Chondrocyte (in vitro differentiated cells): ENCODE measurements around the gene ITGBL1. TPM values are rescaled to one million over a fixed set of nuclear protein-coding genes. Genes with fewer than 3 reads are reported as not detected.

Experiments
- DNase-seq: peaks from one replicate; pipeline ENCODE4 v3.0.0; 2021; ENCODE audit warnings: mixed read lengths, low spot score
- H3K27ac Mint-ChIP-seq: one replicate; pipeline ENCODE4 v1.8.0; 2021; ENCODE audit warnings: mild to moderate bottlenecking, moderate library complexity, mixed read lengths; ENCODE audit not compliant: unreplicated experiment
- H3K27me3 Mint-ChIP-seq: 2 replicates; pipeline ENCODE4 v1.8.0; 2021; ENCODE audit warnings: low read depth, mixed read lengths
- H3K36me3 Mint-ChIP-seq: 2 replicates; pipeline ENCODE4 v1.8.0; 2021; ENCODE audit warnings: low read depth, mixed read lengths
- H3K4me1 Mint-ChIP-seq: 2 replicates; pipeline ENCODE4 v1.8.0; 2021; ENCODE audit warnings: low read depth, mild to moderate bottlenecking, mixed read lengths
- H3K4me3 Mint-ChIP-seq: one replicate; pipeline ENCODE4 v1.8.0; 2021; ENCODE audit warnings: mild to moderate bottlenecking, moderate library complexity, mixed read lengths; ENCODE audit not compliant: unreplicated experiment
- H3K9me3 Mint-ChIP-seq: 2 replicates; pipeline ENCODE4 v1.8.0; 2021; ENCODE audit warnings: low read depth, mixed read lengths
- CTCF ChIP-seq: fragments of 200-600 bp; sonication (generic); IDR thresholded peaks from 2 replicates; pipeline ENCODE4 v1.5.0; 2021; ENCODE audit warnings: antibody characterized with exemption, mild to moderate bottlenecking, moderate library complexity
- total RNA-seq: library from RNA; stranded (reverse); gene quantifications from 3 replicates; pipeline ENCODE4 v1.2.1, GENCODE V29; 2021

The ITGBL1 gene
- total RNA-seq, 1 donor from 2014 or later: 407 TPM

DNA sequence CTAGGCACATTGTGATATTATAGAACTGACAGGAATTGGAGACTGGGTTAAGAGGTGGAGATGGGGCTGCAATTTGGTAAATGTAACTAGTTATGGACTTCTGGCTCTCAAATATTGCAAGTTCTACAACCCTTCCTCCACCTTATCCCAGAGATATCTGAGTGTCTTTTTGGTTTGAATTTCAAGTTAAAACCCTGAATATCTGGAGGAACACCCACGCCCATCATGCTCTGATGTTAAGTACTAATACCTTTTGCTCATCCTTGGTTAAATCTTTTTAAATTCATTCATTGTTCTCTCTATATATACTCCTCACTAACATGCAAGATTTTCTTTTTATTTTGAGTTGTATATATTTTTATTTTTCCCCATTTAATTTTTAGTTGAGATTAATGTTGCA, 28.9 kb downstream of the ITGBL1 start:
- peaks cover 32% of the 10 kb centered on the region for H3K9me3 Mint-ChIP-seq

GRCh38 chr13:101486708-101487437, 34.4 kb downstream of the ITGBL1 start:
- Mint-ChIP-seq H3K4me1 (peaks cover 72% of the 10 kb centered on the region), H3K27me3 (no peaks in the 10 kb centered on the region), H3K27ac (peak overlapping the region; percentile 32), H3K4me3 (no peak overlapping the region), H3K36me3 (peaks cover 24% of the 10 kb centered on the region), H3K9me3 (peaks cover 7% of the 10 kb centered on the region)
- TF ChIP-seq CTCF: no peak
- no peak for DNase-seq

More for the DNA sequence above, 28.9 kb downstream of the ITGBL1 start:
- no peak for TF ChIP-seq CTCF
- Mint-ChIP-seq H3K27me3 (no peaks in the 10 kb centered on the region), H3K4me3 (no peak overlapping the region), H3K36me3 (peaks cover 34% of the 10 kb centered on the region), H3K4me1 (peaks cover 35% of the 10 kb centered on the region), H3K27ac (peak overlapping the region; percentile 4)
- DNase-seq: no peak

GRCh38 chr13:101487438-101487830, 35.0 kb downstream of the ITGBL1 start:
- TF ChIP-seq CTCF: no peak
- Mint-ChIP-seq H3K4me1 (peaks cover 77% of the 10 kb centered on the region), H3K36me3 (peaks cover 24% of the 10 kb centered on the region), H3K27me3 (no peaks in the 10 kb centered on the region), H3K4me3 (no peak overlapping the region), H3K9me3 (peaks cover 7% of the 10 kb centered on the region), H3K27ac (peak overlapping the region; percentile 34)
- no peak for DNase-seq

DNA sequence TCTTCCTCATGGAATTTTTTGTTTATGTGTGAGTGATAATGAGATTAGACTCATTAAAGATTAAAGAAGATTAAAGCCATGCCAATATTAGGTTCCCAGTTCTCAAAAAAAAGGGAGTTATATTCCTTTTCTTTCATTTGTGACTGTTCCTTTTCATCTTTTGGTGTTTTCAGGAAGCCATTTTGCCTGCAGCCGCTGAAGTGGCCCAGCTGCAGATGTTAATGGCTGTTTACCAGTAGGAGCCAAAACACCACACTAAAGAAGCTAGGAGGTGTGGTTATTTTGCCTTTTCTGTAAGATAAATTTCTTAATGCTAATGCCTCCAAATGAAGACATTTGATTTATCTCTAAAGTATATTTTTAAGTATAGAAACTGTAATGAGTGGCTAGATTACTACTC, 36.3 kb downstream of the ITGBL1 start:
- no peak for TF ChIP-seq CTCF
- Mint-ChIP-seq H3K36me3 (peaks cover 22% of the 10 kb centered on the region), H3K27me3 (no peaks in the 10 kb centered on the region), H3K4me3 (no peak overlapping the region), H3K27ac (no peak overlapping the region), H3K4me1 (peaks cover 86% of the 10 kb centered on the region), H3K9me3 (peaks cover 7% of the 10 kb centered on the region)
- DNase-seq: no peak

DNA sequence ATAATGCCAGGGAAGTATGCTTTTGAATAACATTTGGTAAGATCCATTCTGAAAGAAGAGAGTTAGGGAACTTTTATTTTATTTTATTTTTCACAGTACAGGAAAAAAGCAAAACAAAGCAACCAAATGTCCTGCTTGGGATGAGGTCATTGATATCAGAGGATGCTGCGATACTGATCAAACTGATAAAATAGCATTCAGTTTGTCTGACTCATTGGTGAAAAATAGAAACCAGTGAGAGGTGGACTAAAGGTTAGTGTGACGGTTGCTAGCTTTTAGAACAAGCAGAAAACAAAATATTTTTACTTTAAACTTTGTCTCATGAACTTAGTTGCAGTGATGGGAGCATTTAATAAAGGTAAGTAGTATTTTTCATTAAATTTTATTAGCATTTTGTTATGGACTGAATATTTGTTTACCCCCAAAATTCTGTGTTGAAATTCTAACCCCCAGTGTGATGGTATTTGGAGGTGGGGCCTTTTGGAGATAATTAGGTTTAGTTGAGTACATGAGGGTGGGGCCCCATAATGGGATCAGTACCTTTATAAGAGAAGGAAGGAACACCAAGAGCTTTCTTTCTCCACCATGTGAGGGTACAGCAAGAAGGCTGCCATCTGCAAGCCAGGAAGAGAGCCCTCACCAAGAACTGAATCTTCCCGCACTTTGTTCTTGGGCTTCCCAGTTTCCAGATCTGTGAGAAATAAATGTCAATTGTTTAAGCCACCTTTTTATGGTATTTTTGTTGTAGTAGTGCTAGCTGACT, 37.3 kb downstream of the ITGBL1 start:
- H3K4me1 Mint-ChIP-seq: peaks cover 86% of the 10 kb centered on the region
- peaks cover 7% of the 10 kb centered on the region for H3K9me3 Mint-ChIP-seq

More for the DNA sequence above, 37.3 kb downstream of the ITGBL1 start:
- no peak for DNase-seq
- Mint-ChIP-seq H3K4me3 (no peak overlapping the region), H3K27ac (peak overlapping the region; percentile 70), H3K36me3 (peaks cover 22% of the 10 kb centered on the region), H3K27me3 (no peaks in the 10 kb centered on the region)
- no peak for TF ChIP-seq CTCF
